CD4-positive, alpha-beta T cell (primary cell): ENCODE data around the gene IGF2BP3. TPM values are rescaled to one million over a fixed set of nuclear protein-coding genes. Genes with fewer than 3 reads are reported as not detected.

Experiments used
- ATAC-seq: fragments of 200-7000 bp; cut with Tn5 transposase; one replicate; pipeline ENCODE4 v1.10.0; 2022; ENCODE audit warnings: mild to moderate bottlenecking; ENCODE audit not compliant: poor library complexity
- CTCF ChIA-PET: fragments of 350-600 bp; sonication (Branson Sonifier 250); formaldehyde crosslinking; loops from one replicate; lab custom pipeline; 2021; ENCODE audit warnings: antibody characterized with exemption, inconsistent platforms; lab: Charles Lee
- POLR2A ChIA-PET: fragments of 350-600 bp; sonication (Branson Sonifier 250); formaldehyde crosslinking; loops from one replicate; lab custom pipeline; 2021; ENCODE audit warnings: antibody characterized with exemption, inconsistent platforms; lab: Charles Lee
- DNase-seq, 14 experiments: peaks; one replicate each; pipeline ENCODE4 v3.0.0-alpha.2; 2013 to 2020; ENCODE audit warnings: mixed read lengths in 2 of 14
- H3K27ac ChIP-seq, 2 donors: one replicate each; pipeline versions ENCODE4 v1.5.1 to v1.7.0; 2013; ENCODE audit warnings: low read length in 2 of 2, low read depth in 1 of 2, mild to moderate bottlenecking in 1 of 2
- H3K27me3 ChIP-seq, 2 experiments: 1 replicate in 1 of 2; 2 replicates in 1 of 2; pipeline versions ENCODE4 v1.6.1 to v1.7.0; 2013; ENCODE audit warnings: low read length in 2 of 2, control low read depth in 1 of 2, mild to moderate bottlenecking in 1 of 2, moderate library complexity in 1 of 2; ENCODE audit not compliant: insufficient read depth in 2 of 2, control insufficient read depth in 1 of 2
- H3K36me3 ChIP-seq: one replicate; pipeline ENCODE4 v1.6.1; 2013; ENCODE audit warnings: low read length, control low read depth; ENCODE audit not compliant: insufficient read depth
- H3K4me1 ChIP-seq: one replicate; pipeline ENCODE4 v1.6.1; 2013; ENCODE audit warnings: low read length, control low read depth; ENCODE audit not compliant: insufficient read depth
- H3K4me3 ChIP-seq: one replicate; pipeline ENCODE4 v1.5.1; 2013; ENCODE audit warnings: mild to moderate bottlenecking, low read length, moderate library complexity
- H3K9me3 ChIP-seq, 2 experiments: 1 replicate in 1 of 2; 2 replicates in 1 of 2; pipeline versions ENCODE4 v1.6.1 to v1.7.0; 2013; ENCODE audit warnings: low read length in 2 of 2, mild to moderate bottlenecking in 2 of 2, control low read depth in 1 of 2, moderate library complexity in 1 of 2; ENCODE audit not compliant: control insufficient read depth in 1 of 2, insufficient read depth in 1 of 2
- H3K27ac Mint-ChIP-seq: one replicate; pipeline ENCODE4 v1.8.0; 2020; ENCODE audit warnings: mixed read lengths
- H3K27me3 Mint-ChIP-seq: one replicate; pipeline ENCODE4 v1.8.0; 2021; ENCODE audit warnings: mixed read lengths
- H3K36me3 Mint-ChIP-seq: one replicate; pipeline ENCODE4 v1.8.0; 2021; ENCODE audit warnings: low read depth, mixed read lengths
- H3K4me1 Mint-ChIP-seq: one replicate; pipeline ENCODE4 v1.8.0; 2021; ENCODE audit warnings: low read depth, mixed read lengths
- H3K4me3 Mint-ChIP-seq: one replicate; pipeline ENCODE4 v1.8.0; 2020; ENCODE audit warnings: mild to moderate bottlenecking, mixed read lengths
- H3K9me3 Mint-ChIP-seq: one replicate; pipeline ENCODE4 v1.8.0; 2020; ENCODE audit warnings: mixed read lengths
- intact Hi-C, 2 experiments: fragments of 100-400 bp; cut with DNase I in 1 of 2; cut with micrococcal nuclease in 1 of 2; formaldehyde crosslinking; loops; one replicate each; pipeline versions ENCODE4 v1.15.1 to v1.9.0; 2023 to 2025; cut with DNase I, micrococcal nuclease
- total RNA-seq, 174 experiments: library from RNA in 2 of 174; stranded (reverse) in 2 of 174; gene quantifications; one replicate each; pipeline ENCODE4 v1.2.3 and lab custom pipeline; 2021 to 2026
- TF ChIP-seq, protein P1 (sequence below): fragments of 200-600 bp; IDR thresholded peaks from one replicate; pipeline ENCODE4 v1.8.0; 2022; ENCODE audit warnings: antibody characterized with exemption, mild to moderate bottlenecking

Gene IGF2BP3
- total RNA-seq, 2 experiments from 2014 or later = not detected

DNA sequence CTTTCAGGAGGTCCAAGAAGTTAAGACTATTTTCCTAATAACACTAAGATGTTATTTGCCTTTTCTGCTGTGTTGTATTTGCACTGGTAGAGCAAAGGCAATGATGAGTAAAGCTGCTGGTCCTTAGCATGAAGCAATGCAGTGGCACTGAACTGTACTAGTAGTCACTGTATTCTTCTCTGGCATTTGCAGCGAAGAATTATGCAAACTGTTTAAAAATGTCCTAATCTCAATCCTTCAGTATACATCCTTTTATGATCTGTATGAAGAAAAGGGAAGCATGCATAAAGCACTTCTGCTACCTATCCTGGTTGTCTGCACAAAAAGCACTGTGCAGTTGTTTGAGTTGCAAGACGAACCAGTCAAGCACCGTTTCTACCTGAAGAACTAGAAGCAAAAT lies 20.4 kb downstream of the IGF2BP3 start:
- no peaks in the 10 kb centered on the region for H3K4me1 Mint-ChIP-seq
- Histone ChIP-seq H3K9me3 (no peaks in the 10 kb centered on the region), H3K4me3 (no peak overlapping the region), H3K4me1 (no peaks in the 10 kb centered on the region), H3K36me3 (no peaks in the 10 kb centered on the region), H3K27ac (no peak overlapping the region), H3K27me3 (peaks cover 3 to 5% of the 10 kb centered on the region in 2 experiments)
- CTCF ChIA-PET = no interaction called here
- peaks cover 51% of the 10 kb centered on the region for H3K27me3 Mint-ChIP-seq
- POLR2A ChIA-PET = no interaction called here
- H3K9me3 Mint-ChIP-seq = no peaks in the 10 kb centered on the region
- ATAC-seq (no peak), DNase-seq (no peak)
- H3K27ac Mint-ChIP-seq = no peak overlapping the region
- intact Hi-C loops = no loop called here
- TF ChIP-seq, protein P1, sequence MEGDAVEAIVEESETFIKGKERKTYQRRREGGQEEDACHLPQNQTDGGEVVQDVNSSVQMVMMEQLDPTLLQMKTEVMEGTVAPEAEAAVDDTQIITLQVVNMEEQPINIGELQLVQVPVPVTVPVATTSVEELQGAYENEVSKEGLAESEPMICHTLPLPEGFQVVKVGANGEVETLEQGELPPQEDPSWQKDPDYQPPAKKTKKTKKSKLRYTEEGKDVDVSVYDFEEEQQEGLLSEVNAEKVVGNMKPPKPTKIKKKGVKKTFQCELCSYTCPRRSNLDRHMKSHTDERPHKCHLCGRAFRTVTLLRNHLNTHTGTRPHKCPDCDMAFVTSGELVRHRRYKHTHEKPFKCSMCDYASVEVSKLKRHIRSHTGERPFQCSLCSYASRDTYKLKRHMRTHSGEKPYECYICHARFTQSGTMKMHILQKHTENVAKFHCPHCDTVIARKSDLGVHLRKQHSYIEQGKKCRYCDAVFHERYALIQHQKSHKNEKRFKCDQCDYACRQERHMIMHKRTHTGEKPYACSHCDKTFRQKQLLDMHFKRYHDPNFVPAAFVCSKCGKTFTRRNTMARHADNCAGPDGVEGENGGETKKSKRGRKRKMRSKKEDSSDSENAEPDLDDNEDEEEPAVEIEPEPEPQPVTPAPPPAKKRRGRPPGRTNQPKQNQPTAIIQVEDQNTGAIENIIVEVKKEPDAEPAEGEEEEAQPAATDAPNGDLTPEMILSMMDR = no peak
- no peaks in the 10 kb centered on the region for H3K36me3 Mint-ChIP-seq
- no peak overlapping the region for H3K4me3 Mint-ChIP-seq

DNA sequence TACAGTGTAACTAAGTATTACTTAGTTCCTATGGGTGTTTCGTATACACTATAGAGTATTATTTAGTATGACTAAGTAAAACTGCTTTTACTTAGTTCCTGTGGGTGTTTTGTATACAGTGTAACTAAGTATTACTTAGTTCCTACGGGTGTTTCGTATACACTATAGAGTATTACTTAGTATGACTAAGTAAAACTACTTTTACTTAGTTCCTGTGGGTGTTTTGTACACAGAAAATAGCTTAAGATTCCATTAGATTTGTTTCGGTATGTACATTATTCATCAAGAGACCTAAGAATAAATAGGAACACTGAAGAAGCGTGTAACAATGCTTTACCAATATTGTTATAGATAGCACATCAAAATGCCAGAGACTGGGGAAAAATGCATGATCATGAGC lies 25.0 kb downstream of the IGF2BP3 start:
- H3K27ac Mint-ChIP-seq = no peak overlapping the region

DNA sequence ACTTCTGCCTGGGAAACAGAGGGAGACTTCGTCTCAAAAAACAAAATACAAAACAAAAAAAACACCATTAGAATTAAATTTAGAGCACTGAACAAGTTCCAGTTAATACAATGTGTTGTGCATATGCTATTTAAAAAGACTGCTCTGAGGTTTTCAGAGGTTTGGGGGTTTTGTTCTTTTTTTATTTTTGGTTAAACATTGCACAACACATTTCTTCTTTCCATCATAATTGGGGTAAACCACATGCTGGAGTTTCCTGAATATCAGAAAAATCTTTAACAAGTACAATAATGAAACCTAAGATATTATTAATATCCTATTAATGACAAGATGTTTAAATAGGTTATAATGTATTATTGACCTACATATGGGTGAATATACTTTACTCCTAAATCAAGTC lies 26.3 kb downstream of the IGF2BP3 start:
- no peaks in the 10 kb centered on the region for H3K9me3 ChIP-seq
- Mint-ChIP-seq H3K36me3 (no peaks in the 10 kb centered on the region), H3K4me3 (no peak overlapping the region), H3K4me1 (no peaks in the 10 kb centered on the region), H3K9me3 (no peaks in the 10 kb centered on the region), H3K27me3 (peaks cover 29% of the 10 kb centered on the region), H3K27ac (no peak overlapping the region)
- intact Hi-C loops = no loop called here
- ATAC-seq (no peak), DNase-seq (no peak)
- no peak overlapping the region for H3K27ac ChIP-seq
- CTCF ChIA-PET = no interaction called here
- no peak overlapping the region for H3K4me3 ChIP-seq
- TF ChIP-seq, protein P1 = no peak
- H3K36me3 ChIP-seq = no peaks in the 10 kb centered on the region
- no peaks in the 10 kb centered on the region for H3K4me1 ChIP-seq
- POLR2A ChIA-PET = no interaction called here
- peaks cover 0 to 3% of the 10 kb centered on the region in 2 experiments for H3K27me3 ChIP-seq

More for the DNA sequence above, 25.0 kb downstream of the IGF2BP3 start:
- H3K4me1 Mint-ChIP-seq = no peaks in the 10 kb centered on the region
- POLR2A ChIA-PET = no interaction called here
- CTCF ChIA-PET = no interaction called here
- Histone ChIP-seq H3K36me3 (no peaks in the 10 kb centered on the region), H3K4me1 (no peaks in the 10 kb centered on the region), H3K27ac (no peak overlapping the region), H3K4me3 (no peak overlapping the region), H3K27me3 (peaks cover 0 to 3% of the 10 kb centered on the region in 2 experiments), H3K9me3 (no peaks in the 10 kb centered on the region)
- no peaks in the 10 kb centered on the region for H3K36me3 Mint-ChIP-seq
- intact Hi-C loops = no loop called here
- TF ChIP-seq, protein P1 = no peak
- no peak for DNase-seq
- no peak for ATAC-seq
- H3K4me3 Mint-ChIP-seq = no peak overlapping the region
- peaks cover 33% of the 10 kb centered on the region for H3K27me3 Mint-ChIP-seq
- no peaks in the 10 kb centered on the region for H3K9me3 Mint-ChIP-seq
